SK-N-SH (cell line): Measurements from ENCODE around the gene TPST2. TPM values are rescaled to one million over a fixed set of nuclear protein-coding genes. Genes with fewer than 3 reads are reported as not detected.
A peak's percentile ranks its signal among the peaks of the same experiment; 100 is the strongest.

Experiments
- CTCF ChIA-PET: fragments of 300-600, 350-600 bp; formaldehyde crosslinking; extraction: SDS; loops from one replicate; lab custom pipeline; 2021; lab: Yijun Ruan, JAX
- POLR2A ChIA-PET: fragments of 350-600 bp; sonication (Branson Sonifier 250); formaldehyde crosslinking; extraction: SDS; loops from one replicate; lab custom pipeline; 2020; ENCODE audit warnings: antibody characterized with exemption, inconsistent platforms; lab: Yijun Ruan, JAX
- DNase-seq: peaks from one replicate; pipeline ENCODE4 v3.0.0; 2012
- H2AFZ ChIP-seq: fragments of 200-600 bp; sonication (generic); 2 replicates; pipeline ENCODE4 v1.8.1; 2016; ENCODE audit warnings: antibody characterized with exemption, mild to moderate bottlenecking, low read depth
- H3F3A ChIP-seq: fragments of 200-600 bp; sonication (generic); replicated peaks from 2 replicates; pipeline ENCODE3; 2016; ENCODE audit warnings: antibody characterized with exemption, mild to moderate bottlenecking; ENCODE audit not compliant: insufficient read depth
- H3K27ac ChIP-seq, 2 experiments: fragments of 200-500 bp in 1 of 2; fragments of 200-600 bp in 1 of 2; sonication (Bioruptor generic) in 1 of 2; sonication (generic), shearing (Covaris generic) in 1 of 2; 2 replicates each; pipeline versions ENCODE4 v1.5.1 to v1.6.1; 2014 to 2016; ENCODE audit warnings: low read depth in 2 of 2, inconsistent platforms in 1 of 2, low read length in 1 of 2, mild to moderate bottlenecking in 1 of 2, mixed read lengths in 1 of 2
- H3K27me3 ChIP-seq: fragments of 200-600 bp; sonication (generic), shearing (Covaris generic); 2 replicates; pipeline ENCODE4 v1.6.1; 2016; ENCODE audit warnings: mixed run types; ENCODE audit not compliant: insufficient read depth
- H3K36me3 ChIP-seq, 2 experiments: fragments of 200-500 bp in 1 of 2; fragments of 200-600 bp in 1 of 2; sonication (Bioruptor generic) in 1 of 2; sonication (generic) in 1 of 2; replicated peaks in 1 of 2; 2 replicates each; pipeline versions ENCODE3 to v1.5.1; 2014 to 2016; ENCODE audit warnings: low read length in 1 of 2, mild to moderate bottlenecking in 1 of 2; ENCODE audit not compliant: insufficient read depth in 2 of 2, control insufficient read depth in 1 of 2
- H3K4me1 ChIP-seq, 2 experiments: fragments of 200-500 bp in 1 of 2; fragments of 200-600 bp in 1 of 2; sonication (Bioruptor generic) in 1 of 2; sonication (generic), shearing (Covaris generic) in 1 of 2; 2 replicates each; pipeline versions ENCODE4 v1.5.1 to v1.6.1; 2014 to 2016; ENCODE audit warnings: low read depth in 1 of 2, low read length in 1 of 2, mixed run types in 1 of 2; ENCODE audit not compliant: insufficient read depth in 2 of 2, control insufficient read depth in 1 of 2
- H3K4me2 ChIP-seq: fragments of 200-600 bp; sonication (generic), shearing (Covaris generic); 2 replicates; pipeline ENCODE4 v1.6.1; 2017; ENCODE audit warnings: mixed run types
- H3K4me3 ChIP-seq, 2 experiments: fragments of 200-500 bp in 1 of 2; fragments of 200-600 bp in 1 of 2; sonication (Bioruptor generic) in 1 of 2; sonication (generic), shearing (Covaris generic) in 1 of 2; 2 replicates each; pipeline versions ENCODE4 v1.5.1 to v1.8.1; 2014 to 2016; ENCODE audit warnings: low read depth in 2 of 2, inconsistent platforms in 1 of 2, low read length in 1 of 2, mild to moderate bottlenecking in 1 of 2, mixed read lengths in 1 of 2, moderate library complexity in 1 of 2
- H3K79me2 ChIP-seq: fragments of 200-600 bp; sonication (generic); 2 replicates; pipeline ENCODE4 v1.8.1; 2017; ENCODE audit warnings: mild to moderate bottlenecking; ENCODE audit not compliant: insufficient read depth
- H3K9ac ChIP-seq: fragments of 200-600 bp; sonication (generic); 2 replicates; pipeline ENCODE4 v1.6.1; 2017; ENCODE audit warnings: mixed run types
- H3K9me2 ChIP-seq: fragments of 200-600 bp; sonication (generic); 2 replicates; pipeline ENCODE4 v1.6.1; 2017; ENCODE audit warnings: mixed run types
- H3K9me3 ChIP-seq: fragments of 200-600 bp; sonication (generic); 2 replicates; pipeline ENCODE4 v1.6.1; 2017; ENCODE audit warnings: mixed run types, mild to moderate bottlenecking, moderate library complexity
- H4K20me1 ChIP-seq: fragments of 200-600 bp; sonication (generic); 2 replicates; pipeline ENCODE4 v1.6.1; 2017; ENCODE audit warnings: mild to moderate bottlenecking, mixed run types; ENCODE audit not compliant: insufficient read depth
- ELF1 ChIP-seq: IDR thresholded peaks from 2 replicates; pipeline ENCODE4 v1.4.0; 2012
- FOXJ3 ChIP-seq: sonication (generic); formaldehyde crosslinking; IDR thresholded peaks from 2 replicates; pipeline ENCODE4 v1.5.1; 2020; ENCODE audit warnings: mild to moderate bottlenecking, missing genetic modification reagents
- GABPA ChIP-seq: IDR thresholded peaks from 2 replicates; pipeline ENCODE4 v1.4.0; 2012; ENCODE audit warnings: low read depth, mild to moderate bottlenecking
- GATA2 ChIP-seq: sonication (generic); formaldehyde crosslinking; IDR thresholded peaks from 2 replicates; pipeline ENCODE4 v1.5.0; 2020; ENCODE audit warnings: mild to moderate bottlenecking, missing genetic modification reagents
- MAX ChIP-seq: IDR thresholded peaks from 2 replicates; pipeline ENCODE4 v1.4.0; 2012; ENCODE audit warnings: low read depth
- MEF2A ChIP-seq: IDR thresholded peaks from 2 replicates; pipeline ENCODE4 v1.4.0; 2012; ENCODE audit warnings: low read depth, borderline replicate concordance
- MXI1 ChIP-seq: IDR thresholded peaks from 2 replicates; pipeline ENCODE4 v1.6.1; 2012; ENCODE audit warnings: mild to moderate bottlenecking, low read depth, low read length, improper control_type of control experiment
- NRF1 ChIP-seq: IDR thresholded peaks from 2 replicates; pipeline ENCODE4 v1.6.1; 2012; ENCODE audit warnings: low read depth, mild to moderate bottlenecking, low read length
- PBX3 ChIP-seq: IDR thresholded peaks from 2 replicates; pipeline ENCODE4; 2012
- POLR2AphosphoS5 ChIP-seq: IDR thresholded peaks from 2 replicates; pipeline ENCODE4 v1.6.1; 2012; ENCODE audit warnings: low read depth, low read length
- RAD21 ChIP-seq: IDR thresholded peaks from 2 replicates; pipeline ENCODE4 v1.6.1; 2012; ENCODE audit warnings: mild to moderate bottlenecking, low read length
- RCOR1 ChIP-seq: fragments of 150-350 bp; IDR thresholded peaks from 2 replicates; pipeline ENCODE4 v1.6.1; 2017; ENCODE audit warnings: antibody characterized with exemption, low read length
- RFX5 ChIP-seq: IDR thresholded peaks from 2 replicates; pipeline ENCODE4 v1.6.1; 2012; ENCODE audit warnings: mild to moderate bottlenecking, improper control_type of control experiment, low read length
- SIN3A ChIP-seq: IDR thresholded peaks from 2 replicates; pipeline ENCODE4 v1.6.1; 2012; ENCODE audit warnings: low read depth, mild to moderate bottlenecking, low read length, moderate library complexity, borderline replicate concordance
- TCF12 ChIP-seq: IDR thresholded peaks from 2 replicates; pipeline ENCODE4 v1.4.0; 2012
- TEAD4 ChIP-seq: IDR thresholded peaks from 2 replicates; pipeline ENCODE4 v1.4.0; 2012; ENCODE audit warnings: mild to moderate bottlenecking, borderline replicate concordance; ENCODE audit not compliant: insufficient read depth
- USF2 ChIP-seq: fragments of 150-350 bp; IDR thresholded peaks from 2 replicates; pipeline ENCODE4 v1.6.1; 2017; ENCODE audit warnings: antibody characterized with exemption, low read length, low read depth, borderline replicate concordance
- WGBS: methylation state at CpG from one replicate; pipeline ENCODE4 v1.1.6; 2017; ENCODE audit warnings: low lambda C conversion rate; 5-methylcytosine and 5-hydroxymethylcytosine counted together
- polyA plus RNA-seq, 3 experiments: library from polyadenylated mRNA; depleted of rRNA; stranded (reverse); fragments of >200 nt; gene quantifications; 2 replicates each; pipeline ENCODE4 v1.2.3, GENCODE V29; 2012

The TPST2 gene
- polyA plus RNA-seq, 1 of the 3 experiments (the other 2 are of a cell fraction), result 58.4 TPM

- ChIA-PET CTCF (interaction anchor here (1.2 kb wide), 1 partner anchor 15 kb away, joined by 3 read pairs; no protein-coding TSS in a partner anchor), POLR2A (no interaction called here)
- Histone ChIP-seq H3K9me2 (no peaks in the 10 kb centered on the region), H2AFZ (no peak overlapping the region), H3K9me3 (no peaks in the 10 kb centered on the region), H4K20me1 (no peaks in the 10 kb centered on the region), H3K4me3 (no peak overlapping the region), H3K4me1 (peaks cover 0 to 5% of the 10 kb centered on the region in 2 experiments; a peak in 1 of 4 replicates), H3K9ac (no peak overlapping the region), H3K27ac (no peak overlapping the region), H3K27me3 (no peaks in the 10 kb centered on the region), H3K79me2 (no peaks in the 10 kb centered on the region), H3K4me2 (no peak overlapping the region), H3F3A (peaks cover 4% of the 10 kb centered on the region), H3K36me3 (no peaks in the 10 kb centered on the region)
- TF ChIP-seq MEF2A (no peak), RAD21 (no peak), ELF1 (no peak), TEAD4 (no peak), MAX (no peak), PBX3 (no peak), GATA2 (CRISPR knock-in tag) (no peak), NRF1 (no peak), GABPA (no peak), USF2 (no peak), TCF12 (no peak), FOXJ3 (CRISPR knock-in tag) (no peak), SIN3A (no peak), POLR2AphosphoS5 (no peak), RFX5 (no peak), RCOR1 (no peak), MXI1 (no peak)
- DNase-seq, result no peak
- 92% methylated on average over 11 of the region's 12 CpGs for WGBS
These were observed 11.8 kb upstream of the TPST2 start for GRCh38 chr22:26601726-26602125.

- WGBS, result 51% methylated on average over 9 of the region's 11 CpGs
- no peak for TF ChIP-seq TCF12
- TF ChIP-seq MAX, result no peak
- no peak for TF ChIP-seq GABPA
- TF ChIP-seq, all 33 proteins: peak for 0
- Histone ChIP-seq H3K9ac (no peak overlapping the region), H2AFZ (no peak overlapping the region), H3K4me1 (peaks cover 0 to 5% of the 10 kb centered on the region in 2 experiments; a peak in 1 of 4 replicates), H3K4me3 (no peak overlapping the region), H4K20me1 (no peaks in the 10 kb centered on the region), H3K4me2 (no peak overlapping the region), H3K27ac (peak overlapping the region in 1 of 2 experiments; percentile 45; a peak in 1 of 4 replicates), H3F3A (no peaks in the 10 kb centered on the region), H3K36me3 (no peaks in the 10 kb centered on the region), H3K27me3 (0 out of 2 replicates have a peak, but pooled peaks cover 4% of the 10 kb centered on the region), H3K9me2 (no peaks in the 10 kb centered on the region), H3K79me2 (no peaks in the 10 kb centered on the region), H3K9me3 (no peaks in the 10 kb centered on the region)
- ChIA-PET CTCF (no interaction called here), POLR2A (no interaction called here)
- peak; percentile 72 for DNase-seq
These were observed 9.6 kb upstream of the TPST2 start for GRCh38 chr22:26599505-26599904.
